ENCODE results near the gene BMS1. TPM values are rescaled to one million over a fixed set of nuclear protein-coding genes. Genes with fewer than 3 reads are reported as not detected.

Gene BMS1
- total and polyA plus RNA-seq, 2 of the 4 experiments (the other 2 are of a cell fraction): 7.5 to 22.9 TPM

- Histone ChIP-seq H3K56ac (ENCODE audit: extremely low read depth, insufficient read depth, low read length) (no peak overlapping the region), H2AK5ac (ENCODE audit: low read depth, low read length) (no peak overlapping the region), H4K20me1 (ENCODE audit: insufficient read depth, low read length) (no peaks in the 10 kb centered on the region), H3K23ac (ENCODE audit: low read depth, low read length) (no peak overlapping the region), H3K9ac (ENCODE audit: low read depth, low read length) (no peak overlapping the region), H2BK15ac (ENCODE audit: low read depth, low read length) (no peak overlapping the region), H3K4me3 (ENCODE audit: insufficient read depth, low read depth, low read length) (no peak overlapping the region), H2AFZ (replicated peaks; ENCODE audit: low read length, poor library complexity) (no peak overlapping the region), H2BK5ac (ENCODE audit: low read depth, low read length, poor library complexity, severe bottlenecking) (no peak overlapping the region), H4K8ac (ENCODE audit: low read depth in 2 of 2, low read length in 2 of 2) (no peak overlapping the region), H3K4me2 (ENCODE audit: low read depth, low read length) (no peak overlapping the region), H3K79me1 (ENCODE audit: low read depth in 1 of 2, low read length in 2 of 2) (peaks cover 6 to 7% of the 10 kb centered on the region in 2 experiments; a peak in 3 of 4 replicates), H2BK20ac (ENCODE audit: low read depth, low read length) (no peak overlapping the region), H3K14ac (replicated peaks; ENCODE audit: low read depth, low read length) (no peak overlapping the region), H3K9me3 (ENCODE audit: control insufficient read depth, insufficient read depth, low read length) (no peaks in the 10 kb centered on the region), H3K9me1 (ENCODE audit: insufficient read depth, low read length) (no peaks in the 10 kb centered on the region), H3K4me1 (ENCODE audit: control insufficient read depth, insufficient read depth, low read length) (no peaks in the 10 kb centered on the region), H3K18ac (ENCODE audit: low read depth, low read length) (no peak overlapping the region), H2AK9ac (replicated peaks; ENCODE audit: low read depth, low read length, poor library complexity) (no peak overlapping the region), H3K27ac (ENCODE audit: insufficient read depth, low read length) (no peak overlapping the region), H3K4ac (ENCODE audit: low read depth, low read length) (no peak overlapping the region), H2BK120ac (ENCODE audit: low read depth, low read length) (no peak overlapping the region), H3K36me3 (ENCODE audit: control insufficient read depth, insufficient read depth, low read length) (peaks cover 19% of the 10 kb centered on the region), H4K5ac (ENCODE audit: low read depth, low read length) (no peak overlapping the region), H3K27me3 (ENCODE audit: control insufficient read depth, insufficient read depth, low read length) (no peaks in the 10 kb centered on the region), H4K91ac (ENCODE audit: insufficient read depth, low read depth, low read length) (no peak overlapping the region)
- intact Hi-C loops (cut with micrococcal nuclease): no loop called here
- ChIA-PET CTCF (no interaction called here), POLR2A (ENCODE audit: unreplicated experiment) (no interaction called here)
- no CpG with 5 or more reads among the region's 4 CpGs for WGBS, 2 experiments (ENCODE audit: extremely low coverage in 2 of 2, insufficient read length in 1 of 2)
- dilution Hi-C loops (cut with HindIII; ENCODE audit: low sequenced_read_pairs, unreplicated experiment): no loop called here
- no peak for DNase-seq
- BruUV-seq (replicated peaks): no TSS peak
- in situ Hi-C loops (cut with MboI; ENCODE audit: low sequenced_read_pairs): no loop called here
- no peak for ATAC-seq (ENCODE audit: low read depth)
- TF ChIP-seq MXI1 (IDR thresholded peaks at IDR 0.05; ENCODE audit: borderline replicate concordance, low read depth, low read length) (no peak), CHD1 (IDR thresholded peaks at IDR 0.05; ENCODE audit: low read depth, low read length) (no peak), POLR2A (IDR thresholded peaks at IDR 0.05; ENCODE audit: low read depth, low read length) (no peak), USF2 (IDR thresholded peaks at IDR 0.05; ENCODE audit: low read depth, low read length) (no peak), MAFK (IDR thresholded peaks at IDR 0.05; ENCODE audit: low read depth, low read length) (no peak), ELK1 (IDR thresholded peaks at IDR 0.05; ENCODE audit: borderline replicate concordance, low read depth, low read length) (no peak), RCOR1 (IDR thresholded peaks at IDR 0.05; ENCODE audit: insufficient replicate concordance, low read length) (no peak), RFX5 (IDR thresholded peaks at IDR 0.05; ENCODE audit: low read depth, low read length) (no peak), SMC3 (IDR thresholded peaks at IDR 0.05; ENCODE audit: low read depth, low read length) (no peak), NFE2L2 (IDR thresholded peaks at IDR 0.05; ENCODE audit: low read depth, low read length) (no peak), FOS (IDR thresholded peaks at IDR 0.05; ENCODE audit: low read depth, low read length) (no peak)
Measured at GRCh38 chr10:42809676-42810075, 27.1 kb downstream of the BMS1 start.

All from IMR-90 (cell line).